ENCODE data around the gene THSD4. TPM values are rescaled to one million over a fixed set of nuclear protein-coding genes. Genes with fewer than 3 reads are reported as not detected.

Gene THSD4
- total and polyA plus RNA-seq, 9 of the 15 experiments (the other 6 are each of a cell fraction or from before 2014, with no cell fraction given) = 0.04 TPM; not detected in 5

GRCh38 chr15:71678191-71678590 is 562.9 kb downstream of the THSD4 start:
- ChIA-PET POLR2A (no interaction called here), CTCF (ENCODE audit: low intra/inter-chr PET ratio) (no interaction called here)
- no peak for DNase-seq (ENCODE audit: extremely low read depth in 1 of 4, low spot score in 3 of 4)
- Histone ChIP-seq H3K36me3 (ENCODE audit: control insufficient read depth, insufficient read depth, low read length) (no peaks in the 10 kb centered on the region), H3K9me1 (ENCODE audit: control insufficient read depth, insufficient read depth, low read length) (no peaks in the 10 kb centered on the region), H3K27me3 (ENCODE audit: control insufficient read depth in 2 of 2, insufficient read depth in 2 of 2, low read length in 2 of 2) (peaks cover 0 to 11% of the 10 kb centered on the region in 2 experiments; a peak in 2 of 5 replicates), H3K4me3 (no peak overlapping the region), H2AFZ (ENCODE audit: low read depth, low read length) (no peak overlapping the region), H3K4me1 (replicated peaks in 1 of 2; ENCODE audit: control insufficient read depth in 2 of 2, insufficient read depth in 2 of 2, low read length in 2 of 2) (no peaks in the 10 kb centered on the region; a peak in 1 of 5 replicates), H3K79me2 (ENCODE audit: control insufficient read depth, insufficient read depth, low read length) (no peaks in the 10 kb centered on the region), H3K9me3 (replicated peaks; ENCODE audit: control insufficient read depth, insufficient read depth, low read depth, low read length) (no peaks in the 10 kb centered on the region), H3K27ac (ENCODE audit: extremely low read depth, low read depth, low read length) (no peak overlapping the region), H3K4me2 (ENCODE audit: insufficient read depth, low read length) (no peak overlapping the region), H4K20me1 (replicated peaks; ENCODE audit: control insufficient read depth, insufficient read depth, low read length) (no peaks in the 10 kb centered on the region), H3K9ac (ENCODE audit: insufficient read depth in 1 of 2, low read depth in 2 of 2, low read length in 2 of 2) (no peak overlapping the region)
- in situ Hi-C loops (cut with MboI) = no loop called here
- ATAC-seq = no peak
- FAIRE-seq = no peak
- no peak for TF ChIP-seq ETV5 (CRISPR knock-in tag; IDR thresholded peaks at IDR 0.05; ENCODE audit: low read depth)
- 0% methylated on average over 2 of the region's 2 CpGs for WGBS (ENCODE audit: insufficient coverage, low coverage, missing lambda C conversion rate)
- intact Hi-C loops (cut with micrococcal nuclease) = no loop called here
- BruUV-seq (replicated peaks) = no TSS peak

GRCh38 chr15:71678605-71679004 is 563.3 kb downstream of the THSD4 start:
- CTCF ChIA-PET (ENCODE audit: low intra/inter-chr PET ratio) = no interaction called here
- ATAC-seq (no peak), DNase-seq (ENCODE audit: extremely low read depth in 1 of 4, low spot score in 3 of 4) (no peak), FAIRE-seq (no peak)
- H3K4me2 ChIP-seq (ENCODE audit: insufficient read depth, low read length) = no peak overlapping the region
- TF ChIP-seq MEF2D (tag; conservative IDR thresholded peaks at IDR 0.05; ENCODE audit: low read depth) (no peak), ZNF124 (CRISPR knock-in tag; IDR thresholded peaks at IDR 0.05) (no peak), NUFIP1 (IDR thresholded peaks at IDR 0.05; ENCODE audit: partially characterized antibody) (no peak), MLLT1 (IDR thresholded peaks at IDR 0.05) (no peak), TFE3 (CRISPR knock-in tag; IDR thresholded peaks at IDR 0.05) (no peak), ZNF347 (CRISPR knock-in tag; IDR thresholded peaks at IDR 0.05; ENCODE audit: low read depth) (no peak), ETV1 (tag; conservative IDR thresholded peaks at IDR 0.05; ENCODE audit: low read depth) (no peak), ZNF282 (CRISPR knock-in tag; IDR thresholded peaks at IDR 0.05) (no peak), ZSCAN32 (CRISPR knock-in tag; IDR thresholded peaks at IDR 0.05) (no peak)
- H3K9me3 ChIP-seq (replicated peaks; ENCODE audit: control insufficient read depth, insufficient read depth, low read depth, low read length) = no peaks in the 10 kb centered on the region
- H3K36me3 ChIP-seq (ENCODE audit: control insufficient read depth, insufficient read depth, low read length) = no peaks in the 10 kb centered on the region
- H4K20me1 ChIP-seq (replicated peaks; ENCODE audit: control insufficient read depth, insufficient read depth, low read length) = no peaks in the 10 kb centered on the region
- no peak overlapping the region for H3K27ac ChIP-seq (ENCODE audit: extremely low read depth, low read depth, low read length)
- no peak overlapping the region for H3K4me3 ChIP-seq
- intact Hi-C loops (cut with micrococcal nuclease) (no loop called here), in situ Hi-C loops (cut with MboI) (no loop called here)
- H3K79me2 ChIP-seq (ENCODE audit: control insufficient read depth, insufficient read depth, low read length) = no peaks in the 10 kb centered on the region
- no peak overlapping the region for H3K9ac ChIP-seq (ENCODE audit: insufficient read depth in 1 of 2, low read depth in 2 of 2, low read length in 2 of 2)
- POLR2A ChIA-PET = no interaction called here
- no TSS peak for BruUV-seq (replicated peaks)
- 0% methylated on average over 2 of the region's 2 CpGs for WGBS (ENCODE audit: insufficient coverage, low coverage, missing lambda C conversion rate)
- no peaks in the 10 kb centered on the region for H3K9me1 ChIP-seq (ENCODE audit: control insufficient read depth, insufficient read depth, low read length)
- peaks cover 0 to 11% of the 10 kb centered on the region in 2 experiments; a peak in 2 of 5 replicates for H3K27me3 ChIP-seq (ENCODE audit: control insufficient read depth in 2 of 2, insufficient read depth in 2 of 2, low read length in 2 of 2)
- H2AFZ ChIP-seq (ENCODE audit: low read depth, low read length) = no peak overlapping the region
- no peaks in the 10 kb centered on the region; a peak in 1 of 5 replicates for H3K4me1 ChIP-seq (replicated peaks in 1 of 2; ENCODE audit: control insufficient read depth in 2 of 2, insufficient read depth in 2 of 2, low read length in 2 of 2)
